PC-9 (cell line): ENCODE data around the gene KIF5A. TPM values are rescaled to one million over a fixed set of nuclear protein-coding genes. Genes with fewer than 3 reads are reported as not detected.

ENCODE experiments used
- BruUV-seq: library from RNA; stranded (reverse); fragments of 400-500 nt; replicated peaks from 2 replicates; lab custom pipeline; 2021; lab: Mats Ljungman, UMichigan
- CTCF ChIA-PET: fragments of 300-600 bp; sonication (Branson Sonifier 250); formaldehyde crosslinking; loops from one replicate; lab custom pipeline; 2022; ENCODE audit warnings: antibody characterized with exemption; lab: Charles Lee
- POLR2A ChIA-PET: fragments of 300-600 bp; sonication (Branson Sonifier 250); formaldehyde crosslinking; loops from one replicate; lab custom pipeline; 2022; ENCODE audit warnings: antibody characterized with exemption; ENCODE audit not compliant: unreplicated experiment; lab: Charles Lee
- DNase-seq, 2 experiments: peaks; one replicate each; pipeline versions ENCODE4 v3.0.0 to v3.0.0-alpha.2; 2015 to 2022; ENCODE audit warnings: mixed read lengths in 1 of 2
- H2AFZ ChIP-seq: fragments of 200-600 bp; sonication (generic); 2 replicates; pipeline ENCODE4 v1.8.1; 2017; ENCODE audit warnings: antibody characterized with exemption
- H3F3A ChIP-seq: fragments of 200-600 bp; sonication (generic); 2 replicates; pipeline ENCODE4 v1.8.1; 2017; ENCODE audit warnings: antibody characterized with exemption, mild to moderate bottlenecking, low read depth; ENCODE audit not compliant: insufficient read depth
- H3K27ac ChIP-seq: fragments of 200-600 bp; sonication (generic); 2 replicates; pipeline ENCODE4 v1.6.1; 2016; ENCODE audit warnings: mixed run types
- H3K27me3 ChIP-seq: fragments of 200-600 bp; sonication (generic); 2 replicates; pipeline ENCODE4 v1.6.1; 2016; ENCODE audit warnings: low read depth, mixed run types; ENCODE audit not compliant: insufficient read depth
- H3K36me3 ChIP-seq: fragments of 200-600 bp; sonication (generic); 2 replicates; pipeline ENCODE4 v1.6.1; 2016; ENCODE audit warnings: low read depth, mixed run types
- H3K4me1 ChIP-seq: fragments of 200-600 bp; sonication (generic); replicated peaks from 2 replicates; pipeline ENCODE4 v1.6.1; 2016; ENCODE audit warnings: mixed run types; ENCODE audit not compliant: insufficient read depth
- H3K4me2 ChIP-seq: fragments of 200-600 bp; sonication (generic); 2 replicates; pipeline ENCODE4 v1.6.1; 2017; ENCODE audit warnings: mixed run types
- H3K4me3 ChIP-seq: fragments of 200-600 bp; sonication (generic); 2 replicates; pipeline ENCODE4 v1.6.1; 2016; ENCODE audit warnings: mixed run types
- H3K79me2 ChIP-seq: fragments of 200-600 bp; sonication (generic); 2 replicates; pipeline ENCODE4 v1.6.1; 2017; ENCODE audit warnings: low read depth, mixed run types
- H3K9me2 ChIP-seq: fragments of 200-600 bp; sonication (generic); 2 replicates; pipeline ENCODE4 v1.8.1; 2017; ENCODE audit warnings: mild to moderate bottlenecking; ENCODE audit not compliant: insufficient read depth
- H3K9me3 ChIP-seq: fragments of 200-600 bp; sonication (generic); 2 replicates; pipeline ENCODE4 v1.8.1; 2016; ENCODE audit warnings: low read depth; ENCODE audit not compliant: insufficient read depth
- H4K20me1 ChIP-seq: fragments of 200-600 bp; sonication (generic); 2 replicates; pipeline ENCODE4 v1.8.1; 2017; ENCODE audit not compliant: insufficient read depth
- EZH2 ChIP-seq: fragments of 200-600 bp; sonication (generic); IDR thresholded peaks from 2 replicates; pipeline ENCODE4 v1.8.0; 2017; ENCODE audit warnings: antibody characterized with exemption, low read depth
- intact Hi-C: fragments of 100-400 bp; cut with micrococcal nuclease; formaldehyde crosslinking; loops from one replicate; pipeline ENCODE4 v1.10.0; 2022; ENCODE audit not compliant: unreplicated experiment
- total RNA-seq: library from RNA; stranded (reverse); gene quantifications from 2 replicates; pipeline ENCODE4 v1.2.3, GENCODE V29; 2021
- TF ChIP-seq, protein P1 (sequence below): fragments of 200-600 bp; sonication (generic); conservative IDR thresholded peaks from 2 replicates; pipeline ENCODE4 v1.6.1; 2017; ENCODE audit warnings: mixed run types, antibody characterized with exemption, mild to moderate bottlenecking, moderate library complexity

KIF5A gene
- total RNA-seq, 1 experiment from 2014 or later = 0.07 TPM

DNA sequence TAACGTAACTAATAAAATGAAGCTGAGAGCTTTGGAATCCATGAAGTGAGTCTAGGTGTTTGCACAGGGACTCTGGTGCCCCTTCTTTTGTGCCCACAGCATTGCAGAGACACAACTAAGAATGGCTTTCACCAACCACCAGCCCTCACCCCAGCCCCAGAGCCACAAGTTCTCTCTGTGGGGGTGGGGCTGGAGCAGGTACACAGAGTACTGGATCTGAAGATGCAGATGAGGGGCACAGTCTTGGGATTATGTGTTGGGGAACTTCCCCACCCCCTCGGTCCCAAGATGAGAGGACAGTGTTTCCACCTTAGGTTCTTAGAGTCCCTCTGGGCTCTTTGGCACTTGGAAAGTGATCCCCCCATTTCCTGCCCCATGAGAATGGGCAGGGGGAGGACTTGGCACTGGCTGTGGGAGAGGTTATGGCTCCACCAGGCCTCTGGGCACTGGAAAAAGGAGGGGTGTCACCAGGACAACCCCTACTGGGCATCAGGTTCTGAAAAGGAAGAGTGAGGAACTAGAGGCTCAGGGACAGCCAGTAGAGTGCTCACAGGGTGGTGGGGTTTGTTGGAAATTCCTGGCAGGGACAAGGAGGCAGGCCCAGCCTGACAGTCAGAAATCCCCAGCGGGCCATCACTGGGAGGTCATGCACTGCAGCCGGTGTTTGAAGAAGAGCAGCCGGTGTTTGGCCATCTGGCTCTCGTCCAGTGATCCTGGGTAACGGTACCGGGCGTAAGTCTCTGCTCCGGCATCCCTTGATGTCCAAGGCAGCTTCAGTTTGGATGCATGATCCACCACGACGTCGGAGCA is 76.5 kb downstream of the KIF5A start:
- H4K20me1 ChIP-seq = no peaks in the 10 kb centered on the region
- no peak overlapping the region for H2AFZ ChIP-seq
- H3K4me1 ChIP-seq = no peaks in the 10 kb centered on the region
- H3K4me3 ChIP-seq = no peak overlapping the region
- H3K79me2 ChIP-seq = no peaks in the 10 kb centered on the region
- no peak for DNase-seq
- no peaks in the 10 kb centered on the region for H3F3A ChIP-seq
- no peak overlapping the region for H3K4me2 ChIP-seq
- BruUV-seq = no TSS peak
- H3K27ac ChIP-seq = no peak overlapping the region
- H3K36me3 ChIP-seq = no peaks in the 10 kb centered on the region
- ChIA-PET POLR2A (no interaction called here), CTCF (no interaction called here)
- intact Hi-C loops = no loop called here
- no peaks in the 10 kb centered on the region for H3K9me2 ChIP-seq
- TF ChIP-seq, protein P1, sequence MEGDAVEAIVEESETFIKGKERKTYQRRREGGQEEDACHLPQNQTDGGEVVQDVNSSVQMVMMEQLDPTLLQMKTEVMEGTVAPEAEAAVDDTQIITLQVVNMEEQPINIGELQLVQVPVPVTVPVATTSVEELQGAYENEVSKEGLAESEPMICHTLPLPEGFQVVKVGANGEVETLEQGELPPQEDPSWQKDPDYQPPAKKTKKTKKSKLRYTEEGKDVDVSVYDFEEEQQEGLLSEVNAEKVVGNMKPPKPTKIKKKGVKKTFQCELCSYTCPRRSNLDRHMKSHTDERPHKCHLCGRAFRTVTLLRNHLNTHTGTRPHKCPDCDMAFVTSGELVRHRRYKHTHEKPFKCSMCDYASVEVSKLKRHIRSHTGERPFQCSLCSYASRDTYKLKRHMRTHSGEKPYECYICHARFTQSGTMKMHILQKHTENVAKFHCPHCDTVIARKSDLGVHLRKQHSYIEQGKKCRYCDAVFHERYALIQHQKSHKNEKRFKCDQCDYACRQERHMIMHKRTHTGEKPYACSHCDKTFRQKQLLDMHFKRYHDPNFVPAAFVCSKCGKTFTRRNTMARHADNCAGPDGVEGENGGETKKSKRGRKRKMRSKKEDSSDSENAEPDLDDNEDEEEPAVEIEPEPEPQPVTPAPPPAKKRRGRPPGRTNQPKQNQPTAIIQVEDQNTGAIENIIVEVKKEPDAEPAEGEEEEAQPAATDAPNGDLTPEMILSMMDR = no peak
- no peak for TF ChIP-seq EZH2
- H3K9me3 ChIP-seq = no peaks in the 10 kb centered on the region
- peaks cover 30% of the 10 kb centered on the region for H3K27me3 ChIP-seq

DNA sequence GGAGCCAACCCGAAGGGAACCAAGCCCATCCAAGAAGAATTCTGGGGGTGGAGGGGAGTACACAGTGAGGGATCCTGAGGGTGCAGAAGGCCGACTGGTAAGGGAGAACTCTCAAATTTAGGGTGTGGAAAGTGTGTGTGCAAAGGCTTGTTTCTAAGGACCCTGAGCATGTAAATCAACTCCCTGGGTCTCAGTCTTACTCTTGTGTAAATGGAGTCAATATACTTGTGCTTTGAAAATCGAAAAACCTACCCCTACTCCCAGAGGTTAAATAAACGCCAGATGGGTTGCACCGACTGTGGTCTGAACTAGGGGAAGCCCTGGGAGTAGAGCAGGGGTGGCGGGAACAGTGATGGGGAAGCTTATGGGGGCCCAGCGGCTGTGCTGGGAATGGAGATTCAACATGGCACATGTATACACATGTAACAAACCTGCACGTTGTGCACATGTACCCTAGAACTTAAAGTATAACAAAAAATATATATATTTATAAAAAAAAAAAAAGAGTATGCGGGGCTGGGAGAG is 77.1 kb downstream of the KIF5A start:
- TF ChIP-seq, protein P1 = no peak
- no peak for TF ChIP-seq EZH2
- no peaks in the 10 kb centered on the region for H3K36me3 ChIP-seq
- H3K4me1 ChIP-seq = no peaks in the 10 kb centered on the region
- H3K27ac ChIP-seq = no peak overlapping the region
- no peak for DNase-seq
- POLR2A ChIA-PET = no interaction called here
- no peak overlapping the region for H2AFZ ChIP-seq
- no peak overlapping the region for H3K4me2 ChIP-seq
- intact Hi-C loops = no loop called here
- no peaks in the 10 kb centered on the region for H4K20me1 ChIP-seq
- no peaks in the 10 kb centered on the region for H3K79me2 ChIP-seq
- no peaks in the 10 kb centered on the region for H3K9me2 ChIP-seq
- CTCF ChIA-PET = no interaction called here
- no peak overlapping the region for H3K4me3 ChIP-seq
- peaks cover 24% of the 10 kb centered on the region for H3K27me3 ChIP-seq
- no peaks in the 10 kb centered on the region for H3K9me3 ChIP-seq
- no TSS peak for BruUV-seq
- H3F3A ChIP-seq = no peaks in the 10 kb centered on the region

DNA sequence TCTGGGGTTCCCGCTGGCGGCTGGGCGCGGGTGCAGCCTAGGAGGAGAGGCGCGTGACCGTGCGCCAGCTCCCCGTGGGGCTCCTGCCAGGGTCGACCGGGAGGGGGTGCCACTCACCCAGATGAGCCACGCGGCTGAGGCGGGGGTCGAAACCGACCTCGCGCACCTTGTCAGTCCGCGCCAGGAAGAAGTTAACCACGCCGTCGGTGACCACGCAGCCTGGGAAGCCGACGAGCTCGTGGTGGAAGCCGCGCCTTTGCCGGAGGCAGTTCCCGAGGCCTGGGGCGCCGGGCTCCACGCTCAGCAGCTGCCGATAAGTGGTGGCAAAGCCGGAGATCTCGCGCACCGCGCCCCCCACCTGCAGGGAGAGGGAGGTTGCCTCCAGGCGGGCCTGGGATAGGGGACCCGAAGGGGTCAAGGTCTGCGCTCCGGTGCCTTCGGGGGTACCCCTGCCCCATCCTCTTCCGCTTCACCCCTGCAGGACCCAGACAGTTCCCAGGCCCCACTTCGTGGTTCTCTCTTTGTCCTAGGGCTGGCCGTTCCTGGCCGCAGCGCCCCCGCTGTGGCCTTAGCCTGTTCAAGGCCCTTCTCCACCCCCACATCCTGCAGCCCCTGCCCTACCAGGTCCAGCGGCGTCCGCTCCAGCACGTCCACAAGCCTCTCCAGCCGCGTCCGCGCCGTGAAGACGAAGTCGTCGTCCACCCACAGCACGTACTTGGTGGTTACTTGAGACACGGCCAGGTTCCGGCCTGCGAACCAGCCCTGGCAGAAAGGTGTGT is 77.8 kb downstream of the KIF5A start:
- no peaks in the 10 kb centered on the region for H4K20me1 ChIP-seq
- no TSS peak for BruUV-seq
- no peaks in the 10 kb centered on the region for H3K4me1 ChIP-seq
- H3K4me2 ChIP-seq = no peak overlapping the region
- H3K9me2 ChIP-seq = no peaks in the 10 kb centered on the region
- ChIA-PET CTCF (no interaction called here), POLR2A (interaction anchor here (0.6 kb wide), 1 partner anchor 36 kb away, joined by 3 read pairs; no protein-coding TSS in a partner anchor)
- H3F3A ChIP-seq = no peaks in the 10 kb centered on the region
- H3K27me3 ChIP-seq = peaks cover 17% of the 10 kb centered on the region
- no peak for DNase-seq
- no peaks in the 10 kb centered on the region for H3K9me3 ChIP-seq
- no peak for TF ChIP-seq EZH2
- TF ChIP-seq, protein P1 = no peak
- H3K4me3 ChIP-seq = no peak overlapping the region
- no peak overlapping the region for H3K27ac ChIP-seq
- H3K36me3 ChIP-seq = no peaks in the 10 kb centered on the region
- no peaks in the 10 kb centered on the region for H3K79me2 ChIP-seq
- H2AFZ ChIP-seq = no peak overlapping the region
- intact Hi-C loops = no loop called here
